A549 treated with CpdA at 1 μM for 4 hours (cell line): ENCODE results near the gene ECSCR. TPM values are rescaled to one million over a fixed set of nuclear protein-coding genes. Genes with fewer than 3 reads are reported as not detected.

Experiments used
- total RNA-seq: library from RNA; stranded (reverse); fragments of 200-300 nt; extraction: Qiagen RNA extraction; gene quantifications from 5 replicates; pipeline ENCODE4 v1.2.3, GENCODE V29; 2022; ENCODE audit warnings: low read depth

ECSCR gene, protein sequence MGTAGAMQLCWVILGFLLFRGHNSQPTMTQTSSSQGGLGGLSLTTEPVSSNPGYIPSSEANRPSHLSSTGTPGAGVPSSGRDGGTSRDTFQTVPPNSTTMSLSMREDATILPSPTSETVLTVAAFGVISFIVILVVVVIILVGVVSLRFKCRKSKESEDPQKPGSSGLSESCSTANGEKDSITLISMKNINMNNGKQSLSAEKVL
- not detected in 5 replicates for total RNA-seq

GRCh38 chr5:139462586-139463276 is at the start of gene ECSCR:
TSS of gene ECSCR (minus strand) at chr5:139462743. CDS start at chr5:139462670, 73 bp downstream.

GRCh38 chr5:139482050-139482889 is 19.7 kb upstream of the ECSCR start, which contains the start of gene STING1:
TSS of gene STING1 (minus strand) at chr5:139482758. CDS start at chr5:139481704, 1,054 bp downstream.

DNA sequence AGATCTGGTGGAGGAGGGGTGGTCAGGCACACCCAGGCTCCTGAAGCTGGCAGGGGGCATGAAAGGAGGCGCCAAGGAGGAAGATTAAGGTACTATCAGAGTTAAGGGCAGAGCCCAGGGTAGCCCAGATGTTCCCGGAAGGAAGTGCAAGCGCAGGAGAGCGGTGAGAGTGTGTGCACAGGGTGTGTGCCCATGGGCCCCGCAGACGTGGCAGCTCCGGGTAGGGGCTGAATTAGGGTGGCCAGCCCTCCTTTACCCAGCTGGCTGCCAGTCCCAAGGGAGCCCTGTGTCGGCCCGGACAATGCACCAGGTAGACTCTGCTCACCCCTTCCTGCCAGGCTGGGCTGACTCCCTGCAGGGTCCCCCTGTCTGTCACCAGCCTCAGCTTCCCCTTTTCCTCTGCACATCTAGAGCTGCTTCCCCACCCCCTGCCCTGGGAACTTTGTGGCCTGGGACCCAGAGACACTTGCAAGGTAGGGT is 8.3 kb upstream of the ECSCR start, which contains the start of gene SMIM33:
SMIM33 (plus strand) TSS at position 184 of the 480 bp plus-strand sequence; CDS start at position 302, 118 bp downstream.

DNA sequence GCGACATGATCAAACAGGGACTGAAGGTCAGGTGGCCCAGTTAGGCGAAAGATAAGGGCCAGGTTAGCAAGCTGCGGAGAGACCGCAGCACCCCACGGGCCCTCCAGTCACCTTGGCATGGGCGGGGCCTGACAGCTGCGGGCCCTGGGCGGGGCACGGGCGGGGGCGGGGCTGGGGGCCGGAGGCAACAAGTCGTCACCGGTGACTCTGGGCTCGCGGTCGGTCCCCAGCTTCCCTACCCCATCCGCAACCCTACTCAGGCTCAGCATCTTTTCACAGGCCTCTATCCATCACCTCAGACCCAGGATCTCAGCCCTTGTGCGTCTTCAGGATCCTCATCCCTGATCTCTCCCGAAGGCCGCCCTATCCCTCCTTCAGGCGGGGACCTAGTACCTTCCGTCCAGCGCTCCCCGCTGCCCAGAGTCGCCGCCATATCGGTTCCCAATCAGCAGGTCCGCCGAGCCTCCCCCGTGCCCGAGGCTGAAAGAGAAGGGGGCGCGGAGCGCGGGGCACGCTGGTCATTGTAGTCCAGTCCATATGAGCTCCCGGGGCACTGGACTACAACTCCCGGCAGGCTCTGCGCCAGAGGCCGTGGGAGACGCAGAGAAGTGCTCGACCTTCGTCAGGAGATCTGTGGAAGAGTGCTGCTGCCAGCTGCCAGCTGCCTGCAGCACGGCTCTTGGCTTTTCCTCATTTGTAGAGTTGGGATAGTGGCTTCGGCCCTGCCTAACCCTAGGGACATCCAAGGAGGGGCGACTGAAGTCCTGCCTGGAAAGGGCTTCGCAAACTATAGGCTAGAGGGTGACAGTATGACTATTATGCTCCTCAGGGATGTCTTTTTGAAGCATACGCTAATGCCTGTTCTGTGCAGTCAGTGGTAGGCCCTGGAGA is 23.3 kb downstream of the ECSCR start, which contains the start of gene DNAJC18:
DNAJC18 (minus strand) TSS at position 513 of the 891 bp plus-strand sequence; CDS start at position 433, 80 bp downstream.

GRCh38 chr5:139403787-139404483 is 58.6 kb downstream of the ECSCR start, which contains the start of gene SPATA24:
TSS of gene SPATA24 (minus strand) at chr5:139404089. CDS start at chr5:139404060, 29 bp downstream.

Other genes with a start within 250 kb of the ECSCR start
- gene MATR3, start 169.0 kb downstream of the ECSCR start, total RNA-seq, result 147 to 200 TPM (median 180 TPM) in 5 replicates
- 85.0 to 113 TPM (median 91.3 TPM) in 5 replicates for gene PAIP2, start 120.9 kb downstream of the ECSCR start, total RNA-seq
- 0.70 to 1.6 TPM (median 1.3 TPM) in 5 replicates for gene SLC23A1, start 79.4 kb downstream of the ECSCR start, total RNA-seq
- 0.16 TPM in 1 of 5 replicates, not detected in the others for gene MZB1, start 72.8 kb downstream of the ECSCR start, total RNA-seq
- gene PROB1, start 67.6 kb downstream of the ECSCR start, total RNA-seq, result 0.27 to 0.33 TPM (median 0.31 TPM) in 5 replicates
- gene SPATA24, start 58.7 kb downstream of the ECSCR start, total RNA-seq, result 4.7 to 5.7 TPM (median 5.3 TPM) in 5 replicates
- 6.4 to 9.4 TPM (median 8.4 TPM) in 5 replicates for gene DNAJC18, start 23.2 kb downstream of the ECSCR start, total RNA-seq
- not detected in 5 replicates for gene SMIM33, start 8.3 kb upstream of the ECSCR start, total RNA-seq
- 0.81 to 1.2 TPM (median 1.1 TPM) in 5 replicates for gene STING1, start 20.0 kb upstream of the ECSCR start, total RNA-seq
- gene UBE2D2, start 98.6 kb upstream of the ECSCR start, total RNA-seq, result 110 to 155 TPM (median 155 TPM) in 5 replicates
- 19.6 to 27.7 TPM (median 26.3 TPM) in 5 replicates for gene CXXC5, start 185.6 kb upstream of the ECSCR start, total RNA-seq